ENCODE data around the gene CALCB.
A peak's percentile ranks its signal among the peaks of the same experiment; 100 is the strongest.

CALCB gene

DNA sequence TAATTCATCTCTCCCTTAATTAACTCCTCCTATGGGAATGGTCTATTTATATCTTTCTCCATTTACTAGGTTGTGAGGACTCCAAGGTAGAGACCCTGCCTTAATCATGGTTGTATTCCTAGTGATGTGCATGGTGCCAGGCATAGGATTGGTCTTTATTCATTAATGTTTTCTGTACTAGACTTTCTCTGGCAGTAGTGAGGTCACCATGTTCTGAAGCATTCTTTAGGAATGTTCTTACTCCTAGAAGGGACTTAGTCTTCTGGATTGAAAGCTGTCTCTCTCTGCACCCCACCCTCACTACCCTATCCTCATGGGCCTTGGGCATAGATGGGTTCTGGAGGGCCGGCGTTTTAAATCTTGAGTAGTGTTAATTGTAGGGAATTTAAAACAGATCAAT, 30.8 kb downstream of the CALCB start:
- Mint-ChIP-seq H3K36me3 (no peaks in the 10 kb centered on the region), H3K27me3 (no peaks in the 10 kb centered on the region), H3K27ac (no peak overlapping the region), H3K4me1 (peaks cover 32% of the 10 kb centered on the region), H3K4me3 (no peak overlapping the region), H3K9me3 (peaks cover 6% of the 10 kb centered on the region)
- ATAC-seq, result no peak

DNA sequence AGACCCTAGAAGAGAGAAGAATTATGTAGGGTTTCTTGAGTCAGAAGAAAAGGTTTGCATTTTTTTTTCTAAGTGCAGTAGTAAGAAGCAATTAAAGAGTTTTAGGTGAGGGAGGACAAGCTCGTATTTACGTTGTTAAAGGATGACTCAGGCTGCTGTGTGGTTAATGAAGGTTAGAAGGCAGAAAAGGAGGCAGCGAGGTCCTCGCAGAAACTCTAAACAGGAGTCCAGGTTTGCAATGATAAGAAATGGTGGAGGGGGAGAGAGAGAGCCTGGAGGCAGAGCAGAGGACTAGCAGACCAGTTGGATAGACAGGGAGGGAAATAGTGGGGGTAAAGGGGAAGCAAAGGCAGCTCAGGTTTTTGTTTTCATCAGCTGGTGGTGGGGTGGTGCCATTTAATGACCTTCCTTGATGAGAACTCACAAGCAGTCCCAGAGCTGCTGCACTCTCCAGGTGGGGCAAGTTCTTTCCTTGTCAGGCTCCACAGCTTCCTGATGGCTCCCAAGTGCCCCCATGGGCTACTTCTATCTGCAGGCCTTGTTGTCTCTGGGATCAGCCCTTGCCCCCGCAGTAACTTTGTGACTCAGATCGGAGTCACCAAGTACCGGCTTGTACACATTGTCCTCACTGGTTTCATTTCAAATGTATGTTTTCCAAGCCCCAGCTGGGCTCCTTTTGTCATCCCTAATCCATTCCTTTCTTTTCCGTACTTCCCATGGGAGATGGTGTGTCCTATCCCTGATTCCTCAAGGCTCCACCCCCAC, 33.0 kb downstream of the CALCB start:
- peak overlapping the region; percentile 7 for H3K27ac Mint-ChIP-seq
- peaks cover 51% of the 10 kb centered on the region for H3K4me1 Mint-ChIP-seq
- no peak overlapping the region for H3K4me3 Mint-ChIP-seq
- no peaks in the 10 kb centered on the region for H3K27me3 Mint-ChIP-seq
- no peak for ATAC-seq
- H3K36me3 Mint-ChIP-seq, result no peaks in the 10 kb centered on the region
- peaks cover 6% of the 10 kb centered on the region for H3K9me3 Mint-ChIP-seq

DNA sequence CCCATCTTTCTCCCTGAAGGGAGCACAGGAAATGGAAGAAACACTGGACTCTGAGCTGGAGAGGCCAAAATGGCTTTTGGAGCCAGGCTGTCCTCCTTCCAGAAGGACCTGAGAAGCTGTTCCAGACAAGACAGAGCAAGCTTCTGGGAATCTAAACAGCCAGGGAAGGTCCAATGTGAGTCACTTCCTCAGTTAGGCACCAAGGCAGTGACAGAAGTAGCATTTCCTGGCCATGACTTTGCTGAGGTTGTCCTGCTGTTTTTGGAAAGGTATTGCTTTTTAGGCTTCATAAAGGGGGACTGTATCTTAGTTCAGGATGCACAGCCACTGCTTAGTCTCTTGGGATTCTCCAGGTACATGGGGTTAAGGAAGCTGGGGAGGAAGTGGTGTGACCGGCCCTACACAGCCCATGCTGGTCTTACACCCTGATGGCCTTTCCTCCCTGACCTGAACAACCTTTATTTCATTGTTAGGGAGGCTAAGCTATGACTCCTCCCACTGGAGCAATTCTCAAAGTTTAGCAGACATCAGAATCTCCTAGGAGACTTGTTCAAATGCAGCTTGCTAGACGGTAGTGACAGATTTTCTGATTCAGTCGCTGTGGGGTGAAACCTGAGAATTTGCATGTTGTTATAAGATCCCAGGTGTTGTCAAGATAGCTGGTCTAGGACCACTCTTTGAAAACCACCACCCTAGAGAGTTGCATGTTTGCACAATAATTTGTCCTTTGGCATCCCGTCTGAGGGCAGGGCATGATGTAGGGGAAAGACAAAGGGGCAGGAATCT, 34.5 kb downstream of the CALCB start:
- no peak overlapping the region for H3K4me3 Mint-ChIP-seq
- H3K9me3 Mint-ChIP-seq, result peaks cover 6% of the 10 kb centered on the region
- no peaks in the 10 kb centered on the region for H3K36me3 Mint-ChIP-seq
- H3K27ac Mint-ChIP-seq, result no peak overlapping the region
- peaks cover 66% of the 10 kb centered on the region for H3K4me1 Mint-ChIP-seq
- peak; percentile 75 for ATAC-seq
- no peaks in the 10 kb centered on the region for H3K27me3 Mint-ChIP-seq

DNA sequence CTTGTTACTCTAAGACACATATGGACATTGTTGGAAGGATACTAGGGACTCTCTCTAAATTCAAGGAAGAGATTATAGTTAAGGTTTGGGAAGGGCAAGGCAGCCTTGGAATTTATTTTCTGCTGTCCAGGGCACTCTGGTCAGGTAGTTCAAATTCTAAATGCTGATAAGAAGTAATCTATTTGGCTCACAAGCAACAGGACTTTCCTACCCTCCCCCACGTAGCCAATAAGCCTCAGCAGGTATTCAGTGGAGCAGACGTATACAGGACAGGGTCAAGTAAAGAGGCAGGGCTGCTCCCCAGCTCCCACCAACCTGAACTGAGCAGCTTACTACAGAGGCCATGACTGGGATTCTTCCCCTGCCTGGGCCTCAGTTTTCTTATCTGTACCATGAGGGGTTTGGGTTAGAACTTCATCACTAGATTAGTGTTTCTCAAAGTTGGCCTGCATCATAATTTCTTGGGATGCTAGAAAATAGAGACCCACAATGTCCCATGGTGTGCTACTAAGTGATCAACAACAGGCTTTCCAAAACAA, 35.3 kb downstream of the CALCB start:
- Mint-ChIP-seq H3K27me3 (no peaks in the 10 kb centered on the region), H3K27ac (no peak overlapping the region), H3K4me3 (no peak overlapping the region), H3K4me1 (peaks cover 73% of the 10 kb centered on the region), H3K9me3 (peaks cover under 1% of the 10 kb centered on the region), H3K36me3 (no peaks in the 10 kb centered on the region)
- ATAC-seq, result no peak

DNA sequence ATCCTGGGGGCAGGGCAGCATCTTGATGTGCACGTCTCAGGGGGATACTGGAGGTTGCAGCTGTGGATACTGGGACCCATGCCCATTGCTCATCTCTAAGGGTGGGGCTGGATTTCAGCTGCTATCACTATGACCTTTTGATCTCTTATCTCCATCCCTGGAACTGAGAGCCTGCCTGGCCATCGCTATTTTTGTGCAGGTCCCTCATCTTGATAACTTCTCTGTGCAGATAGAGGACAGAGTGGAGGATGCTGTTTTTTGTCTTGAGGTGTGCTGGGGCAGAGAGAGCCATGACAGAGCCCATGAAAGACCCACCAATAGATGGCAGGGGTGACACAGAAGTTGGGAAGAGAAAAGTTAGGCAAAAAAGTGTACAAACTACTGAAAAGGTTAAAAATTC, 36.2 kb downstream of the CALCB start:
- no peak overlapping the region for H3K27ac Mint-ChIP-seq
- peaks cover 78% of the 10 kb centered on the region for H3K4me1 Mint-ChIP-seq

DNA sequence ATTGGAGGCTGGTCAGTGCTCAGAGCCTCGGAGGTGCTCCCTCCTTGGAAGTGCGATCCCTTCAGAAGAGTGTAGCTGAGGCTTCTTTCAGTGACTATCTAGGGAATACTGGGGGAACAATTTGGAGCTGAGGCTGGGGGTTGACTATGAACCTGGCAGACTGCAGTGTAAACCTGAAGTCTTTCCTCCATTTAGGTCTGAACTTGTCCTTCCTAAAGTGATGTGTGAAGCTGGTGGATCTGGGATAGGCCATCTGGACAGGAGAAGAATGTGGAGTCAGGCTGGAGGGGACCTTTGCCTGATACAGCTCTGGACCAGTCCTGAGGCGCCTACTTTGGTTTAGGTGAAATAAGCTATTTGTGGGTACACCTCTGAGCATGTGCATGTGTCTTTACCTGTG, 37.8 kb downstream of the CALCB start:
- no peak for ATAC-seq
- H3K27ac Mint-ChIP-seq, result peak overlapping the region; percentile 75
- H3K27me3 Mint-ChIP-seq, result peaks cover 2% of the 10 kb centered on the region
- H3K36me3 Mint-ChIP-seq, result no peaks in the 10 kb centered on the region
- no peak overlapping the region for H3K4me3 Mint-ChIP-seq
- H3K4me1 Mint-ChIP-seq, result peaks cover 83% of the 10 kb centered on the region
- H3K9me3 Mint-ChIP-seq, result no peaks in the 10 kb centered on the region

More for the DNA sequence above, 36.2 kb downstream of the CALCB start:
- Mint-ChIP-seq H3K36me3 (no peaks in the 10 kb centered on the region), H3K9me3 (no peaks in the 10 kb centered on the region), H3K27me3 (no peaks in the 10 kb centered on the region), H3K4me3 (no peak overlapping the region)
- no peak for ATAC-seq

DNA sequence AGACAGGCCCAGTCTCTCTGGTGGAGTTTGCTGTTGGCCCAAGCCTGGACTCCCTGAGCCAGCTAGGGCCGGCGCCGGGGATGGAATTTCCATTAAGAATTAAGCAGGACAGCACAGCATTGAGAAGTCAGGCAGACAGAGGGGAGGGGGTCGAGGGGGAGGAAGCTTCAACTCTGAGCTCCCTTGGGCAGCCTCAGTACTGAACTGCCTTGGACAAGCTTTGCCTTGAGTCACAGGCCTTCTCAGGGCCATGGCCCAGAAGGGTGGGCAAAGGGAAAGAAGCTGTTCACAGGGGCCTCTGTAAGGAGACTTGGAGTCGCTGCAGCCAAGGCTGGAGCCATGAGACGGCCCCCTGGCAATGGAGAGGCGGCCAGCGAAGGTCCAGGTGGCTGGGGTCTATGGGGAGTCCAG, 38.7 kb downstream of the CALCB start:
- H3K27ac Mint-ChIP-seq, result peak overlapping the region; percentile 75
- ATAC-seq, result no peak
- H3K36me3 Mint-ChIP-seq, result no peaks in the 10 kb centered on the region
- H3K4me3 Mint-ChIP-seq, result no peak overlapping the region
- peaks cover 12% of the 10 kb centered on the region for H3K27me3 Mint-ChIP-seq
- H3K9me3 Mint-ChIP-seq, result no peaks in the 10 kb centered on the region
- peaks cover 83% of the 10 kb centered on the region for H3K4me1 Mint-ChIP-seq

DNA sequence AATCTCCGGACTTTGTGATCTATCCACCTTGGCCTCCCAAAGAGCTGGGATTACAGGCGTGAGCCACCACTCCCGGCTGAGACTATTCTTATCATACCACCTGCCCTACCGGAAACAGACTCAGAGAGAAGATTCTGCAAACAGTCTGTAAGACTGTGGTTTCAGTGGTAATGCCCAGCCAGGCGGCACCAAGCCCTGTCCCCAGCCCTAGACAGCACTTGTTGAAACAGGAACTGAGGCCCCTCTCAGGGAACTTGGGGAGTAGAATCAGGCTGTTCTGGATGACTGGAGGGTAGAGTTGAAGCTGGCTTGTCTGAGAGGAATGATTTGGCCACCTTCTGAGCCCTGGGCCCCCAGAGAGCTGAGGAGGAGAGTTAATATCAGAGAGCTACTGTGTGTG, 40.0 kb downstream of the CALCB start:
- peaks cover 13% of the 10 kb centered on the region for H3K27me3 Mint-ChIP-seq
- H3K4me3 Mint-ChIP-seq, result peak overlapping the region; percentile 74
- peak overlapping the region; percentile 75 for H3K27ac Mint-ChIP-seq
- H3K9me3 Mint-ChIP-seq, result no peaks in the 10 kb centered on the region
- peak; percentile 97 for ATAC-seq
- peaks cover 73% of the 10 kb centered on the region for H3K4me1 Mint-ChIP-seq
- H3K36me3 Mint-ChIP-seq, result no peaks in the 10 kb centered on the region

DNA sequence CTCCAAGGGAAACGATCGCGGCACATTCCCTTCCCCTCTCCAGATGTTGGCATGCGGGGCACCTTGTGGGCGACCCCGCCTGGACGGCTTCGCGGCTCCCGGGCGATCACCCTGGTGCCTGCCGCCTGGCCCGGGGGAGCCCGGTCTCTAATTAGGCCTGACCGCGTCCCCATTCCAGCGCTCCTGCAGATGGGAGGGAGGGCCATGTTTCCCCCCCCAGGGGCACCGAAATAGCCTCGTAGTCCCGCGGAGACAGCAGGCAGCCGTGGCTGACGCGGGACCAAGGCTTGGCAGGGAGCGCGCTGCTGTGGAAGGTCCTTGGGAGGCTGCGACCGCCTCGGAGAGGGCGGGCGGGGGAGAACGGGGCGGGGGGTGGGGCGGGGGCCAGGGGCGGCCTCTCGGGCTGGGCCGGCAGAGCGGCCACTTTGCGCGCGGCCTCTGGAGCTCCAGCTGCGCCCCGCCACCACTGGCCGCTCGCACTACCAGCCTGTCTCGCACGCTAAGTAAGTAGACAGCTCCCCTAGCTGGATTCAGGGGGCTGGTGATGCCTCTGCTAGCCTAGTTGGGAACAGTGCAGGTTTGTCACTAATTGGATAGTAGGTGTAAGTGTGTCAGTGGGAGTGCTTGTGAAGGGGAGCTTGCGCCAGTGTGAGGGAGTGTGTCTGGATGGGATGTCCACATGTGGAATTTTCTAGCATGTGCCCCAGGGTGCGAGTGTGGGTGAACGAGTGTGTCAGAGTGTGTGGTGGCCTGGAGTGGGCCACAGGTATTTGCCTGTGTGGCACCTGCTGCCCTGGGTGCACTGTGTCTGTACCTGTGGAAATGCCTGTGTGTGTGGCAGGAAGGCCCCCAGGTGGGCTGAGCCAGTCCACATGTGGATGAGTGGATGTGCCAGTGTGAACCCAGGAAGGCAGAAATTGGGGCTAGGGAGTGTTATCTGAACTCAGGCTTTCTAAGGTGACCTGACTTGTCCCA, 41.4 kb downstream of the CALCB start, which contains the start of gene INSC:
TSS of gene INSC (plus strand) at position 423 of the 975 bp plus-strand sequence. CDS start 34,252 bp downstream, outside the sequence.
- peak within 1 kb of the TSS; percentile 75 for H3K27ac Mint-ChIP-seq
- H3K27me3 Mint-ChIP-seq, result peaks cover 13% of the 10 kb centered on the region
- peak within 1 kb of the TSS; percentile 74 for H3K4me3 Mint-ChIP-seq
- no peaks in the 10 kb centered on the region for H3K9me3 Mint-ChIP-seq
- peaks cover 61% of the 10 kb centered on the region for H3K4me1 Mint-ChIP-seq
- no peak for ATAC-seq
- no peaks in the 10 kb centered on the region for H3K36me3 Mint-ChIP-seq

DNA sequence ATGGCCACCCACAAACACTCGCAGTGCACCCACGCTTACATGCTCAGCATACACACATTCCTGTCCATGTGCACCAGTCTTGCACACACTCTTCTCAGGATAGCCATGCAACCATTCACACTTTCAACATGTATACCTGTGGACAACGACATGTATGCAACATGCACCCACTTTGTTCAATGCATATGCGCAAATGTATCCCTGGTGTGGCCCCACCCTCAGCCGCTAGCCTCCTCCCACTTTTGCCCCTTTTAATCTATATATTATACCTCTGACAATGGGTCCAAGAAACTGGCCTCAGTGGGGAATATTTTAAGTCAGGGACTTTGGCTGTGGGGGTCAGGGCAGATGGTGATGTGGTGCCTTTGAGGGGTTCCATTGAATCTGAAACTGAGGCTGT, 42.3 kb downstream of the CALCB start:
- Mint-ChIP-seq H3K9me3 (no peaks in the 10 kb centered on the region), H3K4me1 (peaks cover 54% of the 10 kb centered on the region), H3K36me3 (no peaks in the 10 kb centered on the region), H3K27ac (no peak overlapping the region), H3K27me3 (peaks cover 13% of the 10 kb centered on the region), H3K4me3 (no peak overlapping the region)
- no peak for ATAC-seq

DNA sequence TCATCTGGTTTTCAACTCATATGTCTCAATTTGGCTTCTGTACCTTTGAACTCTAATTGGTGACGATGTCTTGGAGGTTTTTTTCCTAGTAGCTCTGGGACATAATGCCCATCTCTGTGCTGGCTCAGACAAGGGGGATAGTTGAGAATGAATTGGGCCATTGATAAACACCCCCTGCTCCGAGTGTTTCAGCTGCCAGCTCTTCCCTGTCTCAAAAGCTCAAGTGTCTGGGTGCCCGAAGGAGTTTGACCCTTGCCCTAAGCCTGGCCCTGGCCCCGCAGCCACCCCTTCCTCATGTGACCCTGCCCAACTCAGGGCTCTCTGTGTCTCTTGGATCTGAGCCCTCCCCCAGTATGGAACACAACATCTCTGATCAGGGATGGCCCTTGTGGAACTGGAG, 44.4 kb downstream of the CALCB start:
- Mint-ChIP-seq H3K9me3 (no peaks in the 10 kb centered on the region), H3K27me3 (peaks cover 25% of the 10 kb centered on the region), H3K36me3 (no peaks in the 10 kb centered on the region)

DNA sequence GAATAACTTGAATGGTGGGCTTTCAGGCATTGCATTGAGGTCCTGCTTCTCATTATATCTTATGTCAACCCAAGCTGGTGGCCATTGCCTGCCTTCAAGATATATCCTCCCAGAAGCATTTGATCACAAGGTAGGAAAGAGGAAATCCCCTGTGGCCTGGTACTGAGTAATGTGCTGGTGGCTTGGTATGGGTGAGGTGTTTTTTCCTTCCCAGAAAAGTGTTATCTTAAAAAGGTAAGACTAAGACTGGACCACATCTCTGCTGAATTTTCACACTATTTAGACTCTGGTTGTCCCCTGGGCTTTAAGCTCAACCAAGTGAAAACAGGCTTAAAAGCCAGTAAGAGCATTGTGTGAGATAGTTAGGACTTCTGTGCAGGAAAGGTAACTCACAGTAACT, 45.0 kb downstream of the CALCB start:
- ATAC-seq, result peak; percentile 48
- H3K9me3 Mint-ChIP-seq, result no peaks in the 10 kb centered on the region

More for the DNA sequence above, 44.4 kb downstream of the CALCB start:
- H3K4me3 Mint-ChIP-seq, result no peak overlapping the region
- H3K27ac Mint-ChIP-seq, result no peak overlapping the region
- no peak for ATAC-seq
- peaks cover 34% of the 10 kb centered on the region for H3K4me1 Mint-ChIP-seq

DNA sequence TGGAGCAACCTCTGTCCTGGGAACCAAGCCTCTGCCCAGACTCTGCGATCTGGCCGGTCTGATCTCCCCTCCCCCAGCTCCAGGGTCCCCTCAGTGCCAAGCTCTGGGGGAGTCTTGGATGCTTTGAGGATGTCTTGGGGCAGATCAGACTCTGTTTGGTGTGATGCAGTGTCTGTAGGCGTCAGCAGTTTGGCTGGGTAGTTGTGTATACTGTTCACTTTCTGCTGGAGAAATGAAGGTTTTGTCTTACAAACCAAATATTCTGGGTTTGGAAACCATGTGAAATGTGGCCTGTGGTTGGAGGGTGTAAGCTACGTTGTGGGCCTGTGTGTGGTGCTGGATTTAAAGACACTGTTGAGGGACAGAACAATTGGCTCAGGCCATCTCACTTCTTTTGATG, 46.0 kb downstream of the CALCB start:
- Mint-ChIP-seq H3K9me3 (no peaks in the 10 kb centered on the region), H3K27ac (no peak overlapping the region), H3K36me3 (no peaks in the 10 kb centered on the region), H3K27me3 (peaks cover 39% of the 10 kb centered on the region), H3K4me1 (peaks cover 21% of the 10 kb centered on the region), H3K4me3 (no peak overlapping the region)
- no peak for ATAC-seq

More for the DNA sequence above, 45.0 kb downstream of the CALCB start:
- Mint-ChIP-seq H3K4me3 (no peak overlapping the region), H3K4me1 (peaks cover 27% of the 10 kb centered on the region), H3K36me3 (no peaks in the 10 kb centered on the region), H3K27me3 (peaks cover 32% of the 10 kb centered on the region), H3K27ac (no peak overlapping the region)

DNA sequence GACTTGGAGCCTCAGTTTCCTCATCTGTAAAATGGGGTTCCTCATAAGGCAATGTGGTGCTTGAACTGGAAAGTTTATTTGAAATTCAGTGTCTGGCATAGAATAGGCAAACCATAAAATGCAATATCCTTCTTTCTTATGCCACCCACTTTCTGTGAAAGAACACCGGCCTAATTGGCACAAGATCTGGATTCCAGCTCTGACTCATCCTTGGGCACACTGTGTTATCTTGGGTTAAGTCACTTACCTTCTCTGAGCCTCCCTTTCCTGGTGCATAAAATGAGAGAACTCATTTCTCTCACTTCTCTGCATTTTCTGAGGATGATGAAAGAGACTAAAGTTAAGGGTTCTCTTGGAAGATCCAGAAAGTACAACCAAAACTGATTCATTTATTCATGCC, 46.4 kb downstream of the CALCB start:
- no peaks in the 10 kb centered on the region for H3K36me3 Mint-ChIP-seq
- H3K4me3 Mint-ChIP-seq, result no peak overlapping the region
- H3K4me1 Mint-ChIP-seq, result peaks cover 18% of the 10 kb centered on the region
- peaks cover 43% of the 10 kb centered on the region for H3K27me3 Mint-ChIP-seq
- no peaks in the 10 kb centered on the region for H3K9me3 Mint-ChIP-seq
- no peak overlapping the region for H3K27ac Mint-ChIP-seq
- no peak for ATAC-seq
